Skin of body (tissue), 3 donors: ENCODE measurements around the gene TRIM52. TPM values are rescaled to one million over a fixed set of nuclear protein-coding genes. Genes with fewer than 3 reads are reported as not detected.
"Not testable (repeated sequence)": the region's sequence is repeated elsewhere in the genome, so short reads cannot be mapped to it uniquely, and the experiment has no call there.

Experiments
- DNase-seq: peaks from one replicate; lab custom pipeline; 2025; lab: John Stamatoyannopoulos, UW
- small RNA-seq: library from RNA; depleted of rRNA; stranded (forward); fragments of <200 nt; gene quantifications from one replicate; pipeline ENCODE3, GENCODE V24; 2014; ENCODE audit warnings: low replicate concordance
- total RNA-seq: library from RNA; depleted of rRNA; stranded (reverse); fragments of >200 nt; gene quantifications from one replicate; pipeline ENCODE4 v1.2.3, GENCODE V29; 2014

Gene TRIM52
- total RNA-seq, 1 donor from 2014 or later = 7.9 TPM

GRCh38 chr5:181215997-181216989 is 44.6 kb downstream of the TRIM52 start:
- no peak for DNase-seq

DNA sequence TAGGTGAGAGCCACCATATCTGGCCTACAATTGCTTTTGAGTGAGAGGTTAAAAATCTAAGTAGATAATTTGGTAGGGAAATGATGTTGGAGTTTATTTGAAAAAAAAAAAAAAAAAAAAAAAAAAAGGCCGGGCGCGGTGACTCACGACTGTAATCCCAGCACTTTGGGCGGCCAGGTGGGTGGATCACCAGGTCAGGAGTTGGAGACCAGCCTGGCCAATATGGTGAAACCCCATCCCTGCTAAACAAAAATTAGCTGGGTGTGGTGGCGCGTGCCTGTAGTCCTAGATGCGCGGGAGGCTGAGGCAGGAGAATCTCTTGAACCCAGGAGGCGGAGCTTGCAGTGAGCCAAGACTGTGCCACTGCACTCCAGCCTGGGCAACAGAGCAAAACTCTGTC is 46.7 kb downstream of the TRIM52 start:
- DNase-seq = not testable (repeated sequence)

GRCh38 chr5:181212934-181213333 is 48.0 kb downstream of the TRIM52 start:
- DNase-seq = no peak

GRCh38 chr5:181212080-181212479 is 48.9 kb downstream of the TRIM52 start:
- no peak for DNase-seq

GRCh38 chr5:181211208-181211607 is 49.7 kb downstream of the TRIM52 start:
- DNase-seq = no peak

DNA sequence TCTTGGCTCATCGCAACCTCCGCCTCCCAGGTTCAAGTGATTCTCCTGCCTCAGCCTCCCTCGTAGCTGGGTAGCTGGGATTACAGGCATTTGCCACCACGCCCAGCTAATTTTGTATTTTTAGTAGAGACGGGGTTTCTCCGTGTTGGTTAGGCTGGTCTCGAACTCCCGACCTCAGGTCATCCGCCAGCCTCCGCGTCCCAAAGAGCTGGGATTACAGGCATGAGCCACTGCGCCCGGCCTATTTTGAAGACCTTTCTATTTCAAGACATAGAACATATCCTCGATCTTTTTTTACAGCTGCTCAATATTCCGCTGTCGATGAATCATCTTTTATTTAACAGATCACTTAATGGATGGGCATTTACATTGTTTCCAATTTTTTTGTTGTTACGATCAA is 50.2 kb downstream of the TRIM52 start:
- DNase-seq = not testable (repeated sequence)

GRCh38 chr5:181210148-181210547 is 50.8 kb downstream of the TRIM52 start:
- DNase-seq = not testable (repeated sequence)

DNA sequence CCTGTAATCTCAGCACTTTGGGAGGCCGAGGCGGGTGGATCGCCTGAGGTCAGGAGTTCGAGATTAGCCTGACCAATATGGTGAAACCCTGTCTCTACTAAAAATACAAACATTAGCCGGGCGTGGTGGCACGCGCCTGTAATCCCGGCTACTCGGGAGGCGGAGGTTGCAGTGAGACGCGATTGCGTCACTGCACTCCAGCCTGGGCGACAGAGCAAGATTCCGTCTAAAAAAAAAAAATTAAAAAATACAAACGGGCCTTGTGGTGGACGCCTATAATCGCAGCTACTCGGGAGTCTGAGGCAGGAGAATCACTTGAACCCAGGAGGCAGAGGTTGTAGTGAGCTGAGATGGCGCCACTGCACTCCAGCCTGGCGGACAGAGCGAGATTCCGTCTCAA is 51.9 kb downstream of the TRIM52 start:
- DNase-seq = not testable (repeated sequence)

DNA sequence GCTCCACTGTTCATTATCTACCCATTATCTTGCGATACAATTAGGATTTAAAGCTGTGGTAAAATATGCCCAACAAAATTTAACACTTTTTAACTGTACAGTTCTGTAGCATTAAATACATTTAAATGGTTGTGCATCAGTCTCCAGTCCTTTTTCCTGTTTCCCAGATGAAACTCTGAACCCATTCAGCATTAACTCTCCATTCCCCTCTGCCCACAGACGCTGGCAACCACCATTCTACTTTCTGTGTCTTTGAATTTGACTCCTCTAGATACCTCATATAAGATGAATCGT is 53.0 kb downstream of the TRIM52 start:
- no peak for DNase-seq

GRCh38 chr5:181207214-181207959 is 53.6 kb downstream of the TRIM52 start:
- no peak for DNase-seq

DNA sequence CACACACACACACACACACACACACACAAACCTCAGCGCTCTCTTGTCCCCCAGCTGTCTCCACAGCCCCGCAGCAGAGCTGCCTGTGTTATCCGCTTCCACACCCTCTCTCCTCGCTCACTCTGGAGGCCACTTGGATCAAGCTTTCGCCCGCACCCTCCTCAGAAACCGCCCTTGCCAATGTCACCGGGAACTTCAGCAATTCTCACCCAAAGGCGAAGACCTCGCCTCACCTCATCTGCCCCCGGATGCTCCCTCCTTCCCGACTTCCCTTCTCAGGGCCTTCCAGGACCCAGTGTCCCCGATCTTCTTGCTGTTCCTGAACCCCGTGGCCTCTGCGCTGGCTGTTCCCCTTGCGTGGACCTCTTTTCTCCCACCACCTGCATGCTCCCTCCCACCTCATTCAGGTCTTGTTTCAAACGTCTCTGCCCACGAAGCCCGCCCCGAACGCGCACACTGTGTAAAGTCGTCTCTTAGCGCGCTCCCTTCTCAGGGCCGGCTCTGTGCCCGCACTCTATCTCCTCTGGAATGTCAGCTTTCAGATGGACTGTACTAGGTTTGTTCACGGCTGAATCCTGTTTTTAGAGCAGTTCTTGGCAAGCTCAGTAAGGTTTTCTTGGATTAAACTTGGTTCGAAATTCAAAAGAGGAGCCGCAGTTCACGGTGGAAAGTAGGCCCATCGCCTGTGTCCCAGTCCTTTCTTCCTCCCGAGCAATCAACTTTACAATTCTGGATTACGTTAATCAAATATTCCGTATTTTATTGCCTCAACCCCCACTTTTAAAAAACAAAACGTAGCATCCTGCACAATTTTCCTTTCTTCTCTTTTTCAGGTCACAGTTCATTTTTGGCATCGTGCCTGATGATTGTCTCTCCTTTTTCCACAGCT is 54.9 kb downstream of the TRIM52 start:
- DNase-seq = no peak

Small RNA genes within 50 kb of the gene (small RNA-seq; reads per million reads assigned to genes)
- gene MIR4638 = not detected
- not detected for gene RNU6-705P
- not detected for gene SNORD95
- gene SNORD96A = not detected

Other genes starting within 250 kb of the TRIM52 start
- 19.6 TPM for gene BTNL9, start 220.9 kb downstream of the TRIM52 start, total RNA-seq
- not detected for gene OR2V1, start 130.0 kb downstream of the TRIM52 start, total RNA-seq
- gene OR2V2, start 113.6 kb downstream of the TRIM52 start, total RNA-seq = under 0.01 TPM
- gene TRIM7, start 55.9 kb downstream of the TRIM52 start, total RNA-seq = 2.3 TPM
- 7.8 TPM for gene TRIM41, start 37.9 kb downstream of the TRIM52 start, total RNA-seq
- gene RACK1, start 17.2 kb downstream of the TRIM52 start, total RNA-seq = 2,753 TPM
- gene OR4F3, start 106.1 kb upstream of the TRIM52 start, total RNA-seq = not detected